Stimulated activated CD8-positive, alpha-beta memory T cell treated with anti-CD3 and anti-CD28 coated beads, Interleukin-15, amount 100 ng/mL, for 4 hours (primary cell): ENCODE measurements around the gene PPM1H.
"Not testable (repeated sequence)": the region's sequence is repeated elsewhere in the genome, so short reads cannot be mapped to it uniquely, and the experiment has no call there.

Source experiments
- DNase-seq, 2 donors: peaks; one replicate each; pipeline ENCODE4 v3.0.0-alpha.2; 2020; ENCODE audit warnings: low read depth in 2 of 2

The PPM1H gene

GRCh38 chr12:62839869-62840660, 94.9 kb downstream of the PPM1H start:
- no peak for DNase-seq

GRCh38 chr12:62834971-62835547, 99.9 kb downstream of the PPM1H start:
- no peak for DNase-seq

GRCh38 chr12:62834406-62834805, 100.5 kb downstream of the PPM1H start:
- DNase-seq, result no peak

GRCh38 chr12:62833634-62834033, 101.3 kb downstream of the PPM1H start:
- DNase-seq, result no peak

- DNase-seq, result no peak
These were observed 102.4 kb downstream of the PPM1H start for GRCh38 chr12:62832558-62832957.

- DNase-seq, result no peak
These were observed 102.9 kb downstream of the PPM1H start for GRCh38 chr12:62832027-62832426.

GRCh38 chr12:62827855-62828254, 107.1 kb downstream of the PPM1H start:
- no peak for DNase-seq

- DNase-seq, result no peak
These were observed 107.9 kb downstream of the PPM1H start for GRCh38 chr12:62827042-62827441.

GRCh38 chr12:62817556-62818271, 117.2 kb downstream of the PPM1H start:
- no peak for DNase-seq

- DNase-seq, result no peak
These were observed 120.7 kb downstream of the PPM1H start for GRCh38 chr12:62814243-62814642.

GRCh38 chr12:62813031-62813829, 121.7 kb downstream of the PPM1H start:
- DNase-seq, result no peak

GRCh38 chr12:62811481-62811880, 123.5 kb downstream of the PPM1H start:
- DNase-seq, result not testable (repeated sequence)

- DNase-seq, result no peak
These were observed 126.6 kb downstream of the PPM1H start for GRCh38 chr12:62808166-62808879.

- DNase-seq, result no peak
These were observed 128.1 kb downstream of the PPM1H start for GRCh38 chr12:62806893-62807292.

- DNase-seq, result no peak
These were observed 128.6 kb downstream of the PPM1H start for GRCh38 chr12:62806244-62806836.

GRCh38 chr12:62805517-62805916, 129.4 kb downstream of the PPM1H start:
- no peak for DNase-seq

- no peak for DNase-seq
These were observed 131.2 kb downstream of the PPM1H start for GRCh38 chr12:62803756-62804155.

- DNase-seq, result no peak
These were observed 132.0 kb downstream of the PPM1H start for GRCh38 chr12:62802984-62803383.

- no peak for DNase-seq
These were observed 132.6 kb downstream of the PPM1H start for GRCh38 chr12:62802321-62802720.

- no peak for DNase-seq
These were observed 133.2 kb downstream of the PPM1H start for GRCh38 chr12:62801796-62802195.
